Activated CD8-positive, alpha-beta memory T cell treated with anti-CD3 and anti-CD28 coated beads for 48 hours (primary cell): ENCODE data around the gene EDC4.
"Not testable (repeated sequence)": the region's sequence is repeated elsewhere in the genome, so short reads cannot be mapped to it uniquely, and the experiment has no call there.

Experiments
- DNase-seq, 3 experiments: peaks; one replicate each; pipeline ENCODE4 v3.0.0-alpha.2; 2020; ENCODE audit warnings: low read depth in 2 of 3, low spot score in 2 of 3

Gene EDC4

DNA sequence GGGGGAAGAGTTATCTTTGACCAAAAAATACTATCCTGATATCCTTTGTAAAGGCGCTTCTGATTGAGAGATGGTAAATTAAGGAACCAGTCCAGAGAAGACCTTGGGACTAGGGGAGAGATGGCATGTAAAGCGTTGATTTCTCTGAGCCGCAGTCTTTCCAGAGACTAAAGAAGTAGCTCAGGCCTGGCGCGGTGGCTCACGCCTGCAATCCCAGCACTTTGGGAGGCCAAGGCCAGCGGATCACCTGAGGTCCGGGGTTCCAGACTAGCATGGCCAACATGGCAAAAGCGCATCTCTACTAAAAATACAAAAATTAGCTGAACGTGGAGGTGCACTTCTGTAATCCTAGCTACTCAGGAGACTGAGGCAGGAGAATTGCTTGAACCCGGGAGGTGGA, 24.7 kb upstream of the EDC4 start:
- no peak for DNase-seq

- no peak for DNase-seq
These were observed 19.2 kb upstream of the EDC4 start for GRCh38 chr16:67853670-67854069.

DNA sequence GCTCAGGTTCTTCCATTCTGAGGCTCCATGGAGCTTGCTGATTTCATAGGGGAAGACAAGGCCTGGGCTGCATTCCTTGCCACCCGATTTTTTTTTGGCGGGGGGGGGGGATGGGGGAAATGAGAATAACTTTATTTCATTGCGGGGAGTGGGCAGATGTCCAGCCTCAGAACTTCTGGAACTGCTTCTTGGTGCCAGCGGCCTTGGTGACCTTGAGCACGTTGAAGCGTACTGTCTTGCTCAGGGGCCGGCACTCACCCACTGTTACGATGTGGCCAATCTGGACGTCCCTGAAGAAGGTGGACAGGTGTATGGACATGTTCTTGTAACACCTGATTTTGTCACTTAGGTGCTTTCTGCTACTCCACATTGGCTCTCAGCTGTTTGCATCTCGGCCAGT, 17.1 kb upstream of the EDC4 start:
- no peak for DNase-seq

DNA sequence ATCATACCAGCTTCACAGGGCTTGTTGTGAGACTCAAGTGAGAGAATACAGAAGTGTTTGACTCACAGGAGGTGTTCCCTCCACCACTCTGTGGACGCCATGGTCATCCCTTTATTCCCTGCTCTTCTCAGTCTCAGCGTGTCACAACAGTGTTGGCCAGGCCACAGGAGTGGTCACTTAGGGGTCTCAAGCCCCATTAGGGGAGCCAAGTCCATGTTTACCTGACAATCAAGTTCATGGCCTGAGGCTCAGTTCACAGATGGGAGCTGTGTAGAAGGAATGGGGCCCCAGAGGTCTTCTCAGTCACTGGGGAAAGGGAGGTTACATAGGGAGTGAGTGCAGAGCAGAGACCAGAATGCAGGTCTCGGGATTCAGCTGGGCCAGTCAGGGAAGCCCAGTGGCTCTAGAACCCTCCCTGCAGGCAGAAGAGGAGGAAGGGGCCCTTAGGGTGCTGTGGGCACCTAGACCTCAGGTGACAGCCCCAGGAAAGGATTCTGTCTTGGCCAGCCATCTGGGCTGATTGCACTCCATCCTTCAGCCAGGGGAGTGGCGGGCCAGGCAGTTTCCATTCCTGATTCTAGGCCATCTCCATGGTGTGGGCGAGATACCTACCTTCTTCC, 15.8 kb upstream of the EDC4 start:
- DNase-seq = no peak

GRCh38 chr16:67857547-67858233, 15.2 kb upstream of the EDC4 start:
- DNase-seq = no peak

DNA sequence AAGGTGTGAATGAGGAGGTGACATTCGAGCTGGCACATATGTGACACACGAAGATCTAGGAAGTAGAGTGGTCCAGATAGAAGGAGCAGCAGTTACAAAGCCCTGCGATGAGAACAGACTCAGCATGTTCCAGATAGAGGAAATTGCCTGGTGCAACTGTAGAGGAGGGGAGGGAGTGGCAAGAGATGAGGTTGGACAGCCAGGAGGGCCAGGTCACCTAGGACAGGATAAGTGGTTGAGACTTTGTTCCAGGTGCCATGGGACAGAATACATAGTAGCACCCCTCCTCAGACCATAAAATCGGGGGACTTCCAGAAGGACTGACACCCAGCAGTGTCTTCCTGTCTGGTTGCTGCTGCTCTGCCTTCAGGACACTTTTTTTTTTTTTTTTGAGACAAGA, 14.4 kb upstream of the EDC4 start:
- no peak for DNase-seq

GRCh38 chr16:67860589-67861398, 12.1 kb upstream of the EDC4 start:
- no peak for DNase-seq

DNA sequence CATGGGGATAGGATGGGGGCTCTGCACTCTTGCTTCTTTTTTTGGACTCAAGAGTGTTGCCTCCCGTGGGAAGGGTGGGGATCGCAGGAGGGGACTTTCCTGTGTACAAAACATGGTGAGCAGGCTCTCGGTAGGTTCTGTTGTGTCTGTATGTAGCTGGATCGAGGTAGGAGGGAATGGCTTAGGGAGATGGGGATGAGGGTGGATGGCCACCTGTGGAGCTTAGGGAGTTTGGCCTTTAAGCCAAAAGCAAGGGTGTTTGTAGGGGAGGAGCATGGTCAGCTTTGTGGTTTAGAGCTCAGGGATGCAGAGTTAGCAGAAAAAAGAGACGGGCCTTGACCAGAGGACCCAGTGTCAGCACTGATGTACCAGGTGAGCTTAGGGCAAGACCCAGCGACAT, 11.0 kb upstream of the EDC4 start:
- no peak for DNase-seq

GRCh38 chr16:67862623-67863583, 9.9 kb upstream of the EDC4 start:
- DNase-seq = no peak

DNA sequence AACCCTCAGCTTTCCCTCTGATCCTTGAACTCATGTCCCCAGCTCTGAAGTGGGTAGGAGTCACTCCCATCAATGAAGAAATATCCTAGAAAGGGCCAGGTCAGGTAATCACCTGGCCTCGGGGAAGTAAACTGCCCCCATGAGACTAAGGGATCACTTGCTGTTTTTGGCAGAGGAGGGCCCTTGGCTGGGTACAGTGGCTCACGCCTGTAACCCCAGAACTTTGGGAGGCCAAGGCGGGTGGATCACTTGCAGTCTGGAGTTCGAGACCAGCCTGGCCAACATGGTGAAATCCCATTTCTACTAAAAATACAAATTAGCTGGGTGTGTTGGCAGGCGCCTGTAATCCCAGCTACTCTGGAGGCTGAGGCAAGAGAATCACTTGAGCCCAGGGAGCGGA, 8.8 kb upstream of the EDC4 start:
- DNase-seq = not testable (repeated sequence)

DNA sequence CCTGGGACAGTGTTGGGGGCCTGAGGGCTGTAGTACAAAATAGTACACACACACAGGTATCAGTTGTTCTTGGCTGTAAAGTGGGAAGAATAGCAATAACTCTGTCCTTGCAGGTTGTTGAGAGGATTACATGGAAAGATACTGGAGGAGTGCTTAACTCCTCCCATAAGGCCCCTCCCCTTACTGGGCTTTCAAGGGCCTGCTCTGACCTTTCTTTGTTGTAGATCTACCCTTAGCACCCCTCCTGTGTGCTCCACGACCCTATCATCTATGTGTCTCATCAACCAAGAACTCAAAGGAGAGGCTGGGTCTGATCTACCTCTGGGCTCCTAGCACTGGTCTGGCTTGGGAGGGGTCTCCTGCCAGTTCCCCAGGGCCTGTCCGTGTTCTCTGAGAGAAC, 8.3 kb upstream of the EDC4 start:
- no peak for DNase-seq

- no peak for DNase-seq
These were observed 7.5 kb upstream of the EDC4 start for GRCh38 chr16:67865318-67865717.

DNA sequence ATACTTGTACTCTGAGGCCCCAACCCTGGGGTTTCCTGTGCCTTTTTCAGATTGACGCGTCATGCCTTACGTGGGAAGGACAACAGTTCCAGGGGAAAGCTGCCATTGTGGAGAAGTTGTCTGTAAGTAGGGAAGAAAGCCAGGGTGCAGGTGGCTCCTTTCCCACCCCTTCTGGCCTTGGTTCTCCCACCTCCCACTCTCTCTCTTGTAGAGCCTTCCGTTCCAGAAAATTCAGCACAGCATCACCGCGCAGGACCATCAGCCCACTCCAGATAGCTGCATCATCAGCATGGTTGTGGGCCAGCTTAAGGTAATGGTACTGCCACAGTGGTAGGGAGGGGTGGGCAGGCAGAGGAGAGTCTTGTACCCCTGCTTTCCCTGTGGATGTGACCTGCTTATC, 4.6 kb upstream of the EDC4 start:
- DNase-seq = no peak

DNA sequence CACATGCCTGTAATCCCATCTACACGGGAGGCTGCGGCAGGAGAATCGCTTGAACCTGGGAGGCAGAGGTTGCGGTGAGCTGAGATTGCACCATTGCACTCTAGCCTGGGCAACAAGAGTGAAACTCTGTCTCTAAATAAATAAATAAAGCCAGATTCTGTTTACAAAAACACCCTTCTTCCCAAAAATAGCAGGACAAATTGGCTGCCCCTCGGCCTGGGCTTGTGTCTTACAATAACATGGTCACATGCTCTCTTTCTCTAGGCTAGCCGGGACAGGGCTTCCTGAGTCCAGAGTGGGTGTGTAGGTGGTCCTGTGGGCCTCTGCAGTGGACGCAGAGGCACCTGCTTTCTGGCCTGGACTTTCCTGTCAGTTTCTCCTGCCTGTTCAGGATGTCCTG, 3.2 kb upstream of the EDC4 start:
- no peak for DNase-seq

GRCh38 chr16:67871256-67871655, 1.6 kb upstream of the EDC4 start:
- DNase-seq = no peak

DNA sequence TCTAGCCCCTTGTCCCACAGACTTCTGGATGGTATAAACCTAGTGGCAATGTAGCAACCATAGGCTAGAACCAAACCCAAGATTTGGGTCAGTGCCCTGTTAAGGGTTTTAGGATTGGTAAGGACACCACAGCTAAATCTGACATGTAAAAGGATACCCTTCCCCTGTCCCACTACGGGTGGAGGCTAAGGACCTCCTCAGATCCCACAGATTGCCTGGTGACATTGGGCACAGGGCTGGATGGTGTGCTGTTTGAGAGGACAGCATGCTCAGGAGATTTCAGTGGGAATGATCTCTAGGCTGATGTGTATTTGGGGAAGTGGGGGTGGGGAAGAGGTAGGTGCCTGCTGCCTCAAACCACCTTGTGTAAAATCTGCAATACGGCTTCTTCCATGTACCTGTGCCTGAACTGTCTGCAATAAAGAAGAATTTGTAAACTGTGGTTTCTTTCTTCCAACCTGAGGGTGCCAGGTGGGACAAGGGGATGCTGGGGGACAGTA, 671 bp upstream of the EDC4 start:
- DNase-seq = no peak

- DNase-seq = no peak
These were observed 851 bp downstream of the EDC4 start for GRCh38 chr16:67873435-67874370.

DNA sequence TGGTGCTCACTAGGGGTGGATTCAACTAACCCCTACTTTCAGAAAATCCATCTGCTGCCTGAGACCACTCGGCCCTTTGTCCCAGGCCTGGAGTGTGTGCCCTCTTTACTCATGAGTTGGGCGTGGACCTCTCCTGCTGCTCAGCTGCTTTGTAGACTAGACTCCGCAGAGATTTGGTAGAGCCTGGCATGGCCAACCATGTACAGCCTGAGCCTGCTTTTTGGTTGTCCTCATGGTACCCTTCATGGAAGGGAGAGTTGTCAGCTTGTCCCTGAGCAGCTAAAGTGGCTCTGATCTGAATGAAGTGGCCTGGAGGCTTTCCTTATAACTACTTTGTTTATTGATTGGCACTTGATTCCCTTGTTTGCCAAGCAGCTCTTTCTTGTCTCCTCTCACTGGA, 1.5 kb downstream of the EDC4 start:
- no peak for DNase-seq

GRCh38 chr16:67877064-67877463, 4.2 kb downstream of the EDC4 start:
- no peak for DNase-seq

GRCh38 chr16:67878232-67878631, 5.4 kb downstream of the EDC4 start:
- DNase-seq = no peak
